GM21447 (cell line): Measurements from ENCODE around the gene APOE.
"Not testable (repeated sequence)": the region's sequence is repeated elsewhere in the genome, so short reads cannot be mapped to it uniquely, and the experiment has no call there.

Experiments
- ATAC-seq: cut with Tn5 transposase; IDR thresholded peaks from one replicate; pipeline ENCODE4 v1.9.1; 2021; ENCODE audit not compliant: unreplicated experiment

Gene APOE

GRCh38 chr19:44908836-44909261 is 3.3 kb downstream of the APOE start:
- no peak for ATAC-seq

- ATAC-seq: no peak
Observed at GRCh38 chr19:44909775-44910174, 4.2 kb downstream of the APOE start.

GRCh38 chr19:44911896-44912295 is 6.3 kb downstream of the APOE start:
- ATAC-seq: not testable (repeated sequence)

- ATAC-seq: no peak
Observed at GRCh38 chr19:44912854-44913253, 7.3 kb downstream of the APOE start.

GRCh38 chr19:44913512-44914432 is 8.2 kb downstream of the APOE start:
- not testable (repeated sequence) for ATAC-seq

- ATAC-seq: peak; percentile 96
Observed at GRCh38 chr19:44914433-44915206, 9.0 kb downstream of the APOE start, which contains the start of gene APOC1. TSS of gene APOC1 (plus strand) at chr19:44914608. CDS start at chr19:44914892, 284 bp downstream.

- ATAC-seq: no peak
Observed at GRCh38 chr19:44924243-44924725, 18.7 kb downstream of the APOE start.

- ATAC-seq: no peak
Observed at GRCh38 chr19:44925114-44925891, 19.7 kb downstream of the APOE start.

- ATAC-seq: not testable (repeated sequence)
Observed at GRCh38 chr19:44926245-44927077, 20.9 kb downstream of the APOE start.

GRCh38 chr19:44927746-44928145 is 22.1 kb downstream of the APOE start:
- no peak for ATAC-seq

- ATAC-seq: no peak
Observed at GRCh38 chr19:44930088-44930487, 24.5 kb downstream of the APOE start.

GRCh38 chr19:44931541-44931940 is 25.9 kb downstream of the APOE start:
- no peak for ATAC-seq

- ATAC-seq: no peak
Observed at GRCh38 chr19:44939668-44940067, 34.1 kb downstream of the APOE start.

GRCh38 chr19:44942067-44942571 is 36.5 kb downstream of the APOE start, which contains the start of gene APOC4:
TSS of gene APOC4 (plus strand) at chr19:44942237. CDS start at chr19:44942278, 41 bp downstream.
- no peak for ATAC-seq

GRCh38 chr19:44943801-44944249 is 38.2 kb downstream of the APOE start:
- ATAC-seq: no peak

- no peak for ATAC-seq
Observed at GRCh38 chr19:44947041-44947581, 41.5 kb downstream of the APOE start.

- ATAC-seq: no peak
Observed at GRCh38 chr19:44948237-44948636, 42.6 kb downstream of the APOE start.

- ATAC-seq: no peak
Observed at GRCh38 chr19:44948763-44949374, 43.3 kb downstream of the APOE start.

- no peak for ATAC-seq
Observed at GRCh38 chr19:44949550-44949949, 44.0 kb downstream of the APOE start.
